GM23248 (cell line): Measurements from ENCODE around the gene RPRD1B.

Experiments used
- EZH2 ChIP-seq: fragments of 200-600 bp; sonication (generic); IDR thresholded peaks from 2 replicates; pipeline ENCODE4 v1.6.1; 2018; ENCODE audit warnings: antibody characterized with exemption, mild to moderate bottlenecking; ENCODE audit not compliant: insufficient read depth, poor library complexity, severe bottlenecking
- EZH2phosphoT487 ChIP-seq: fragments of 200-600 bp; sonication (generic); IDR thresholded peaks from 2 replicates; pipeline ENCODE4 v1.6.1; 2018; ENCODE audit warnings: antibody characterized with exemption, moderate library complexity, mild to moderate bottlenecking, low read depth; ENCODE audit not compliant: insufficient read depth

DNA sequence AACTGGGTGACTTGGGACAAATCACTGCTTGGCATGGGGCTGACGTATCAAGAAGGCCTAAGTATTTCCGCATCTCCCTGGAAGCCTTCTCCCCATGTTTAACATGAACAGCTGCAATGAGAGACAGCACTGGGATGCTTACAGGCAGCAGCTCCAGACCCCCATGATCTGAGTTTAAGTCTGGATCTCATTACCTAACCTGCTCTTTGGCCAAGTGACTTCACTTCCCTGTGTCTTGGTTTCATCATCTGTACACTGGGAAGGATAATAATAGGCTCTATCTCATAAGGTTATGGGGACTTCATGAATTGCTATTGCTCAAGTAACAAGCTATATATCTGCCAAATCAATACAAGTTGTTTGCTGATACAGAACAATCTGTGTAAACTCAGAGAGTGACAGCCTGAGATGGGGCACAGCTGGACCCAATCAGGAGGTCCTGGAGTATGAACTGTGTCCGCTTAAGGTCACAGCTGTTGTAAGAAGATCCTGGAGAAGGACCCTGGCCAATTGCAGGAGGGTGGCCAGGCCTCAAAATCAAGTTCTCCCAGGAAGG is 75.5 kb downstream of the RPRD1B start:
- TF ChIP-seq EZH2 (no peak), EZH2phosphoT487 (no peak)
